GM12878 (cell line): Measurements from ENCODE around the gene DMRT1. TPM values are rescaled to one million over a fixed set of nuclear protein-coding genes. Genes with fewer than 3 reads are reported as not detected.

Source experiments
- BCL11A ChIP-seq: IDR thresholded peaks from 2 replicates; pipeline ENCODE4 v1.6.1; 2011; ENCODE audit warnings: low read depth, low read length
- CBX5 ChIP-seq: sonication (generic); IDR thresholded peaks from 2 replicates; pipeline ENCODE4 v1.6.1; 2016; ENCODE audit warnings: low read depth, moderate library complexity, mild to moderate bottlenecking, inconsistent platforms
- CEBPB ChIP-seq, 2 experiments: fragments of 150-350 bp in 1 of 2; IDR thresholded peaks; 2 replicates each; pipeline ENCODE4 v1.6.1; 2012 to 2014; ENCODE audit warnings: low read depth in 2 of 2, low read length in 2 of 2, borderline replicate concordance in 1 of 2, inconsistent platforms in 1 of 2
- FOXK2 ChIP-seq: fragments of 450-650 bp; IDR thresholded peaks from 2 replicates; pipeline ENCODE4 v1.6.1; 2017; ENCODE audit warnings: mild to moderate bottlenecking, moderate library complexity
- GABPA ChIP-seq: IDR thresholded peaks from 2 replicates; pipeline ENCODE4 v1.6.1; 2014; ENCODE audit warnings: antibody characterized with exemption, low read depth, mild to moderate bottlenecking, inconsistent platforms
- IRF4 ChIP-seq: IDR thresholded peaks from 2 replicates; pipeline ENCODE4 v1.6.1; 2011; ENCODE audit warnings: low read depth, low read length
- JUND ChIP-seq: IDR thresholded peaks from 2 replicates; pipeline ENCODE4 v1.6.1; 2012; ENCODE audit warnings: low read depth, mild to moderate bottlenecking, low read length, improper control_type of control experiment, moderate library complexity
- MEF2A ChIP-seq: IDR thresholded peaks from 2 replicates; pipeline ENCODE4 v1.6.1; 2011; ENCODE audit warnings: low read depth, mild to moderate bottlenecking, low read length, moderate library complexity; ENCODE audit not compliant: insufficient read depth
- RCOR1 ChIP-seq: conservative IDR thresholded peaks from 2 replicates; pipeline ENCODE4 v1.6.1; 2012; ENCODE audit warnings: low read depth, low read length, improper control_type of control experiment
- RUNX3 ChIP-seq: IDR thresholded peaks from 2 replicates; pipeline ENCODE4 v1.6.1; 2012; ENCODE audit warnings: low read length, inconsistent platforms
- SIX5 ChIP-seq: IDR thresholded peaks from 2 replicates; pipeline ENCODE4 v1.6.1; 2011; ENCODE audit warnings: mild to moderate bottlenecking, low read depth, low read length, moderate library complexity; ENCODE audit not compliant: severe bottlenecking
- SMAD5 ChIP-seq: IDR thresholded peaks from 2 replicates; pipeline ENCODE4 v1.6.1; 2016; ENCODE audit warnings: antibody characterized with exemption, low read depth
- TBL1XR1 ChIP-seq: IDR thresholded peaks from 2 replicates; pipeline ENCODE4 v1.6.1; 2012; ENCODE audit warnings: low read depth, low read length, improper control_type of control experiment
- ZNF207 ChIP-seq: fragments of 450-650 bp; IDR thresholded peaks from 2 replicates; pipeline ENCODE4 v1.6.1; 2014; ENCODE audit warnings: antibody characterized with exemption, mild to moderate bottlenecking, borderline replicate concordance
- ZNF622 ChIP-seq: fragments of 450-650 bp; IDR thresholded peaks from 2 replicates; pipeline ENCODE4 v1.6.1; 2017; ENCODE audit warnings: mild to moderate bottlenecking, inconsistent platforms
- polyA plus RNA-seq, 11 experiments: library from polyadenylated mRNA; depleted of rRNA in 4 of 11; unstranded in 6 of 11; stranded (reverse) in 5 of 11; fragments of >200 nt; fragmentation: Nextera tagmentation in 4 of 11; fragmentation: Illumina TruSeq in 1 of 11; extraction: Ambion mirVana in 4 of 11; extraction: Trizol in 1 of 11; gene quantifications; 1 replicate in 1 of 11; 2 replicates in 10 of 11; pipeline versions ENCODE4 v1.2.1 to v1.2.3, GENCODE V29; 2011 to 2016; ENCODE audit warnings: inconsistent platforms in 2 of 11, missing spikeins in 2 of 11, low read depth in 1 of 11
- total RNA-seq, 4 experiments: library from RNA; depleted of rRNA in 3 of 4; stranded (reverse); fragments of >200 nt in 3 of 4; fragmentation: Illumina TruSeq in 1 of 4; extraction: Trizol in 1 of 4; gene quantifications; 2 replicates each; pipeline versions ENCODE4 v1.2.1 to v1.2.3, GENCODE V29; 2013 to 2021
- TF ChIP-seq, protein P1 (sequence below): fragments of 450-650 bp; IDR thresholded peaks from 2 replicates; pipeline ENCODE4 v1.6.1; 2017; ENCODE audit warnings: mild to moderate bottlenecking, moderate library complexity
- TF ChIP-seq, protein P2 (sequence below): IDR thresholded peaks from 2 replicates; pipeline ENCODE4 v1.6.1; 2011; ENCODE audit warnings: low read depth, low read length, improper control_type of control experiment, borderline replicate concordance
- TF ChIP-seq, protein P3 (sequence below): fragments of 450-650 bp; formaldehyde crosslinking; IDR thresholded peaks from 2 replicates; pipeline ENCODE4 v1.4.0; 2022; ENCODE audit warnings: mild to moderate bottlenecking, moderate library complexity
- TF ChIP-seq, protein P4 (sequence below): IDR thresholded peaks from 2 replicates; pipeline ENCODE4 v1.6.1; 2012; ENCODE audit warnings: low read length, inconsistent platforms
- TF ChIP-seq, protein P5 (sequence below): fragments of 450-650 bp; IDR thresholded peaks from 2 replicates; pipeline ENCODE4 v1.6.1; 2016; ENCODE audit warnings: mild to moderate bottlenecking

Gene DMRT1
- total and polyA plus RNA-seq, 10 of the 15 experiments (the other 5 are each of a cell fraction or from before 2014, with no cell fraction given) = 0.06 to 1.9 (median 0.24) TPM

DNA sequence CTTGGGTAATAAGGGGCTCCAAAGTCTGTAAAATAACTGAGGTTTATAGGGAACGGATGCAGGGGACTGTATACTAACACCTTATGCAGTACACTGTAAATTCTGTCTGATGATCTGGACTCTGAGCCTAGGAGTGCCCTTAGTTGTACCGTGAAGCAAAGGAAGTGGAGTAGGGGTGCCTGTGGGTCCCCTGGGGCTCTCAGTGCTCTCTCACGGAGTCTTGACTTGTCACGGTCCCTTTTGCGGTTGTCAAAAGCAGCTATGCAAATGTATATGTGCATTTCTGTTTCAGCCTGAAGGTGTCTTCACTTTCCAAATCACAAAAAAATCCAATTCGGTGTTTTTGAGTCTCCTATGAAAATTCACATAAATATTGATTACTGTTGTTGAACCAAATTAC lies 17.8 kb downstream of the DMRT1 start (continued):
- TF ChIP-seq, protein P1, sequence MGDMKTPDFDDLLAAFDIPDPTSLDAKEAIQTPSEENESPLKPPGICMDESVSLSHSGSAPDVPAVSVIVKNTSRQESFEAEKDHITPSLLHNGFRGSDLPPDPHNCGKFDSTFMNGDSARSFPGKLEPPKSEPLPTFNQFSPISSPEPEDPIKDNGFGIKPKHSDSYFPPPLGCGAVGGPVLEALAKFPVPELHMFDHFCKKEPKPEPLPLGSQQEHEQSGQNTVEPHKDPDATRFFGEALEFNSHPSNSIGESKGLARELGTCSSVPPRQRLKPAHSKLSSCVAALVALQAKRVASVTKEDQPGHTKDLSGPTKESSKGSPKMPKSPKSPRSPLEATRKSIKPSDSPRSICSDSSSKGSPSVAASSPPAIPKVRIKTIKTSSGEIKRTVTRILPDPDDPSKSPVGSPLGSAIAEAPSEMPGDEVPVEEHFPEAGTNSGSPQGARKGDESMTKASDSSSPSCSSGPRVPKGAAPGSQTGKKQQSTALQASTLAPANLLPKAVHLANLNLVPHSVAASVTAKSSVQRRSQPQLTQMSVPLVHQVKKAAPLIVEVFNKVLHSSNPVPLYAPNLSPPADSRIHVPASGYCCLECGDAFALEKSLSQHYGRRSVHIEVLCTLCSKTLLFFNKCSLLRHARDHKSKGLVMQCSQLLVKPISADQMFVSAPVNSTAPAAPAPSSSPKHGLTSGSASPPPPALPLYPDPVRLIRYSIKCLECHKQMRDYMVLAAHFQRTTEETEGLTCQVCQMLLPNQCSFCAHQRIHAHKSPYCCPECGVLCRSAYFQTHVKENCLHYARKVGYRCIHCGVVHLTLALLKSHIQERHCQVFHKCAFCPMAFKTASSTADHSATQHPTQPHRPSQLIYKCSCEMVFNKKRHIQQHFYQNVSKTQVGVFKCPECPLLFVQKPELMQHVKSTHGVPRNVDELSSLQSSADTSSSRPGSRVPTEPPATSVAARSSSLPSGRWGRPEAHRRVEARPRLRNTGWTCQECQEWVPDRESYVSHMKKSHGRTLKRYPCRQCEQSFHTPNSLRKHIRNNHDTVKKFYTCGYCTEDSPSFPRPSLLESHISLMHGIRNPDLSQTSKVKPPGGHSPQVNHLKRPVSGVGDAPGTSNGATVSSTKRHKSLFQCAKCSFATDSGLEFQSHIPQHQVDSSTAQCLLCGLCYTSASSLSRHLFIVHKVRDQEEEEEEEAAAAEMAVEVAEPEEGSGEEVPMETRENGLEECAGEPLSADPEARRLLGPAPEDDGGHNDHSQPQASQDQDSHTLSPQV = no peak
- TF ChIP-seq GABPA (no peak), ZNF622 (no peak), MEF2A (0 out of 2 replicates have a peak, but pooled peaks have one; percentile 16), IRF4 (no peak), RUNX3 (peak; percentile 88), SIX5 (no peak), RCOR1 (no peak), CEBPB (IDR thresholded peaks at IDR 0.05; ENCODE audit: borderline replicate concordance in 1 of 2, low read depth in 2 of 2, low read length in 2 of 2) (no peak), JUND (no peak), TBL1XR1 (no peak), SMAD5 (no peak), ZNF207 (no peak), BCL11A (peak; percentile 66; the same call in 1 of the 2 replicates), CBX5 (no peak), FOXK2 (no peak)
- TF ChIP-seq, protein P2, sequence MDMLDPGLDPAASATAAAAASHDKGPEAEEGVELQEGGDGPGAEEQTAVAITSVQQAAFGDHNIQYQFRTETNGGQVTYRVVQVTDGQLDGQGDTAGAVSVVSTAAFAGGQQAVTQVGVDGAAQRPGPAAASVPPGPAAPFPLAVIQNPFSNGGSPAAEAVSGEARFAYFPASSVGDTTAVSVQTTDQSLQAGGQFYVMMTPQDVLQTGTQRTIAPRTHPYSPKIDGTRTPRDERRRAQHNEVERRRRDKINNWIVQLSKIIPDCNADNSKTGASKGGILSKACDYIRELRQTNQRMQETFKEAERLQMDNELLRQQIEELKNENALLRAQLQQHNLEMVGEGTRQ = no peak
- TF ChIP-seq, protein P3, sequence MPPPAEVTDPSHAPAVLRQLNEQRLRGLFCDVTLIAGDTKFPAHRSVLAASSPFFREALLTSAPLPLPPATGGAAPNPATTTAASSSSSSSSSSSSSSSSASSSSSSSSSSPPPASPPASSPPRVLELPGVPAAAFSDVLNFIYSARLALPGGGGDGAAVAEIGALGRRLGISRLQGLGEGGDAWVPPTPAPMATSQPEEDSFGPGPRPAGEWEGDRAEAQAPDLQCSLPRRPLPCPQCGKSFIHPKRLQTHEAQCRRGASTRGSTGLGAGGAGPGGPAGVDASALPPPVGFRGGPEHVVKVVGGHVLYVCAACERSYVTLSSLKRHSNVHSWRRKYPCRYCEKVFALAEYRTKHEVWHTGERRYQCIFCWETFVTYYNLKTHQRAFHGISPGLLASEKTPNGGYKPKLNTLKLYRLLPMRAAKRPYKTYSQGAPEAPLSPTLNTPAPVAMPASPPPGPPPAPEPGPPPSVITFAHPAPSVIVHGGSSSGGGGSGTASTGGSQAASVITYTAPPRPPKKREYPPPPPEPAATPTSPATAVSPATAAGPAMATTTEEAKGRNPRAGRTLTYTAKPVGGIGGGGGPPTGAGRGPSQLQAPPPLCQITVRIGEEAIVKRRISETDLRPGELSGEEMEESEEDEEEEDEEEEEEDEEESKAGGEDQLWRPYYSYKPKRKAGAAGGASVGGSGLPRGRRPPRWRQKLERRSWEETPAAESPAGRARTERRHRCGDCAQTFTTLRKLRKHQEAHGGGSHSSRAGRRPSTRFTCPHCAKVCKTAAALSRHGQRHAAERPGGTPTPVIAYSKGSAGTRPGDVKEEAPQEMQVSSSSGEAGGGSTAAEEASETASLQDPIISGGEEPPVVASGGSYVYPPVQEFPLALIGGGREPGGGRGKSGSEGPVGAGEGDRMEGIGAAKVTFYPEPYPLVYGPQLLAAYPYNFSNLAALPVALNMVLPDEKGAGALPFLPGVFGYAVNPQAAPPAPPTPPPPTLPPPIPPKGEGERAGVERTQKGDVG (CRISPR knock-in tag) = no peak
- TF ChIP-seq, protein P4, sequence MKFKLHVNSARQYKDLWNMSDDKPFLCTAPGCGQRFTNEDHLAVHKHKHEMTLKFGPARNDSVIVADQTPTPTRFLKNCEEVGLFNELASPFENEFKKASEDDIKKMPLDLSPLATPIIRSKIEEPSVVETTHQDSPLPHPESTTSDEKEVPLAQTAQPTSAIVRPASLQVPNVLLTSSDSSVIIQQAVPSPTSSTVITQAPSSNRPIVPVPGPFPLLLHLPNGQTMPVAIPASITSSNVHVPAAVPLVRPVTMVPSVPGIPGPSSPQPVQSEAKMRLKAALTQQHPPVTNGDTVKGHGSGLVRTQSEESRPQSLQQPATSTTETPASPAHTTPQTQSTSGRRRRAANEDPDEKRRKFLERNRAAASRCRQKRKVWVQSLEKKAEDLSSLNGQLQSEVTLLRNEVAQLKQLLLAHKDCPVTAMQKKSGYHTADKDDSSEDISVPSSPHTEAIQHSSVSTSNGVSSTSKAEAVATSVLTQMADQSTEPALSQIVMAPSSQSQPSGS = peak; percentile 51; the same call in 1 of the 2 replicates
- TF ChIP-seq, protein P5, sequence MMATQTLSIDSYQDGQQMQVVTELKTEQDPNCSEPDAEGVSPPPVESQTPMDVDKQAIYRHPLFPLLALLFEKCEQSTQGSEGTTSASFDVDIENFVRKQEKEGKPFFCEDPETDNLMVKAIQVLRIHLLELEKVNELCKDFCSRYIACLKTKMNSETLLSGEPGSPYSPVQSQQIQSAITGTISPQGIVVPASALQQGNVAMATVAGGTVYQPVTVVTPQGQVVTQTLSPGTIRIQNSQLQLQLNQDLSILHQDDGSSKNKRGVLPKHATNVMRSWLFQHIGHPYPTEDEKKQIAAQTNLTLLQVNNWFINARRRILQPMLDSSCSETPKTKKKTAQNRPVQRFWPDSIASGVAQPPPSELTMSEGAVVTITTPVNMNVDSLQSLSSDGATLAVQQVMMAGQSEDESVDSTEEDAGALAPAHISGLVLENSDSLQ = no peak
